HG03060 (cell line): Measurements from ENCODE around the gene SLC35F3.

ENCODE experiments used
- ATAC-seq: cut with Tn5 transposase; IDR thresholded peaks from one replicate; pipeline ENCODE4 v1.9.1; 2021; ENCODE audit warnings: low read depth, moderate number of reproducible peaks; ENCODE audit not compliant: unreplicated experiment

Gene SLC35F3

GRCh38 chr1:233965856-233966255, 61.4 kb downstream of the SLC35F3 start:
- ATAC-seq, result no peak

GRCh38 chr1:233971753-233972152, 67.3 kb downstream of the SLC35F3 start:
- no peak for ATAC-seq

DNA sequence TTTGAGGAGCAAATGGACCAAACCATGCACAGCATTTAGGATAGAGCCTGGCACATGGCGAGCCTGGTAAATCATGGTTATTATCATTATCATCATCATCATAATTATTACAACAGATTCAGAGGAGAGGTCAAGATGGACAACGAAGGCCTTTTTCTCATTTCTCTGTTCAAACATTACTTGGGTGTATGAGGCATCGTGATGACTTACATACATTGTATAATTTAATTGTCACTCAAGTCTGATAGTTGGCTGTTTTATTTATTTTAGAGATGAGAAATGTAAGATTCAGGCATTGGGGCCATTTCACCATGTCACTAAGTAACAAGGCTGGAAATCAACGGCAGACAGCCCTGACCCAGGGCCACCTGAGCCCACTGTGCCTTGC, 68.1 kb downstream of the SLC35F3 start:
- ATAC-seq, result no peak

GRCh38 chr1:233972951-233973635, 68.6 kb downstream of the SLC35F3 start:
- ATAC-seq, result no peak

DNA sequence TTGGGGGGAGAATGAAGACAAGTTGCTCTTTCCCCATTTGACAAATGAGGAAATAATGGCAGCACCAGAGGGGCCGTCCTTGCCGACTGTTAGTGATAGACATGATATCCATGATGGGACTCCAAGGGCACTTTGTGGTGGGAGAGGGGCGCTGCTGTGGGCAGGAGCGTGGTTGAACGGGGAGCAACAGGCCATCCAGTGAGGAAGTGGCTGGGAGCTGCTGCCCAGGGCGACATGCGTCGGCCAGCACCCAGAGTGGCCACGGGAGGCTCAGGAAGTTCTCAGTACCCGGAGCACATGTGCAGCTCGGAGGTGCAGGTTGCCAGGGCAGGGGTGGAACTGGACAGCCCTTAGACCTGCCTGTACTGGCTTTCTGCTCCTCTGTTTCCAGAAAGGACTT, 71.0 kb downstream of the SLC35F3 start:
- ATAC-seq, result no peak

- ATAC-seq, result no peak
These were observed 76.7 kb downstream of the SLC35F3 start for GRCh38 chr1:233981042-233981675.

GRCh38 chr1:233982827-233983518, 78.5 kb downstream of the SLC35F3 start:
- no peak for ATAC-seq

- ATAC-seq, result no peak
These were observed 79.3 kb downstream of the SLC35F3 start for GRCh38 chr1:233983811-233984210.

DNA sequence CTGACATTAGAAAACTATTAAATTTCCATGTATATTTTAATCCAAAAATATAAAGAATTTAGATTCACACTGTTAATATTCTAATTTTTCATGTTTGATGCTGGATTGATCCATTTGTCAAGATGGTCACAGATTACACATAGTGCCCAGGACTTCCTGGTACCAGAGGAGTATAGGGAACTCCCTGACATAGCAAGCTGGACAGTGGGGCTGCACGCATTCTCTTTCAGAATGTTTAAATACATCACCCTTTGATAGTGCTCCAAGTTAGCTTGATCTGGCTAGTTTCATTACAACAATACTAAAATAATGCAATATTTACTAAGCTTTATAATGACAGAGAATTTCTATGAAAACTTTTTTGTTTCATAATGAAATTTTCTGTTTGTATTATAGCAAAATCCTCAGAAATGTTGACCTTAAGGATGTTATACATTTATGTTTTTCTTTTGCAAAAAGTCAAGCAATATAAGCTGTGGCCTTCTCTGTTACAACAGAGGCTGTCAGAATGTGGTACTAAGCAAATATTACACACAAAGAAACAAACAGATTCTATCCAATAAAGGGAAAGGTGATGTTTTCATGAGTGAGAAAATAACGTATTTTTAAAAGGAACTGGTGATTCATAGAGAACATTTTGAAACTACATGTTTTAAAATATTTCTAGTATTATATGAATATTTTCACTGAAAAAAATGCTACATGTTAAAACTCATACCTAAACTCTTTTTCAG, 84.7 kb downstream of the SLC35F3 start:
- no peak for ATAC-seq

- no peak for ATAC-seq
These were observed 86.0 kb downstream of the SLC35F3 start for GRCh38 chr1:233990486-233990885.

DNA sequence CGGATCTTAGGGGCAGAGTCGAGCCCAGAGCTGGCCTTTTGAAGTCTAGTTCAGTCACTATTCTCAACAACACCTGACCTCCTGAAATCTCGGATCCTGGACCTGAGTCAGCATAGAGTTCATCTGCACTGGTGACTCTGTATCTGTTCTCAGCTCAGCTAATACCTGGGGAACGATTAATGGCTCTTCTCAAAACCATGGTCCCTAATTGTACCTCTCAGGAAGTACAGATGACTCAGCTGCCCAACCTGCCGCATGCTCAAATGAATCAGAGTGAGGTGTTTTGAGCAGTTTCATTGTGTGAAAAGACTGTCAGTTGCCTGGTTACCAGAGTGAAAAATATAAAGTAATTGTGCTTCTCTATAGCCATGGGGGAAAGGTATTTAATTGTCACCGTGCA, 89.2 kb downstream of the SLC35F3 start:
- no peak for ATAC-seq

GRCh38 chr1:233994112-233994511, 89.6 kb downstream of the SLC35F3 start:
- ATAC-seq, result no peak

DNA sequence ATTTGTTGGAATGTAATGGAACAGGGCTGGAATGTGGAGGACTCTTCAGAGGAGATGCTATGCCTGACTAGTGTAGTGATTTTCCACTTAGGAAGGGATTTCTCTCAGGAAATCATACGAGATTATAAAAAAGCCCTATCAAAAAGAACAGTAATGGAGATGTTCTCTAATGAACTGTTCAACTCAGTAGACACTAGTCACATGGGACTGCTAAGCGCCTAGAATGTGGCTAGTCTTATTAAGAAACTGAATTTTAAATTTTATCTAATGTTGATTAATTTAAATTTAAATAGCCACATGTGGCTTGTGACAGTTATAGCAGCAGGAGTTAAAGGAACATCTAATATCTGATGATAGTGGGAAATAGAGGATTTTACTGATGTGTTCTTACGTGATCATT, 94.0 kb downstream of the SLC35F3 start:
- no peak for ATAC-seq

DNA sequence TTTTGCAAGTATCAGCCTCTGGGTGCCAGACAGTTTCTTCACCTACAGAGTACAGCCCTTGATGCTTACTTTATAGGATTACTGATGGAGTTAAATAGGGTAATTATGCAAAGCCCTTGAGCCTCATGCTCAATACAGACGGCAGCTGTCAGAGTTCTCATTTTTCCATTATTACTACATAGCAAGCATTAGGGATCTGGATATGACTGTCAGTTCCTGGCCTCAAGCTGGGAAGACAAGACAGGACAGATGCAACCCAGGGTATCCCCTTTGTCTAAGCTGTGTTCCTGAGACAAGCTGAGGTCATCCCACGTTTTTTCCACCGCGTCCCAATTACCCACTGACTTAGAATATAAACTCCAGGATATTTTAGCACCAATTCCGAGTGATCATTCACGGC, 94.4 kb downstream of the SLC35F3 start:
- no peak for ATAC-seq

GRCh38 chr1:234000557-234001041, 96.1 kb downstream of the SLC35F3 start:
- no peak for ATAC-seq

DNA sequence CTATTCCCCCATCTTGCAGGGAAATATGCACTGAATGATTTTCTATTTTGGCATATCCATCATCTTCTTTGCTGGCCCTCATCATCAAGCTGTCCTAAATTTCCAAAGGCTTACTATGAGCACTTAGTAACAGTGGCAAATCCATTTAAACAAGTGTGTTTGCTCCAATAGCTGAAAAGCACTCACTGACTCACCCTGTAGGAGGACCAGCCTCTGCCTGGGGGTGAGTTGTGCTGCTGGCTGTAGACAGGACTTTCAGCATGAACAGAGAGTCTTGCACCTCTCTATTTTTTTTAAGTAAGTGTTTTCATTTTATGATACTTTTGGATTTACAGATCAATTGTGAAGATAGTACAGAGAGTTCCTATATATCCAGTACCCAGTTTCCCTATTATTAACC, 97.3 kb downstream of the SLC35F3 start:
- no peak for ATAC-seq

DNA sequence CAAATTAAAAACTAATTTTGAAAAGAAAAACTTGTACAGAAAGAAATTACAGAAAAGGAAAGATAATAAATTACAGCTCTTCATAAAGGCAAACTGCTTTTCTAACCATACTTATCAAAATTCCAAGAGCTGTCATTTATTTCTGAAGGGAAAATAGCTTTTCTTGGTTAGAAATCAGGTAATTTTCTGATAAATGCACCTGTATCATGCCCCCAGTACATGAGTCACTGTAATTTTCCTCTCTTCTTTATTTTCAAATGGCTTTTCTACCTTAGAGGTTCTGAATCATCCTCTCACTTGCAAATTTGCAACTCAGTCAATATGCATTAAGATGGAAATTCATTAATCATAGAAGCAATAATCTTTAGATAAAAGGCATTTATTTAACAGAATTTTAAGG, 100.1 kb downstream of the SLC35F3 start:
- ATAC-seq, result no peak

DNA sequence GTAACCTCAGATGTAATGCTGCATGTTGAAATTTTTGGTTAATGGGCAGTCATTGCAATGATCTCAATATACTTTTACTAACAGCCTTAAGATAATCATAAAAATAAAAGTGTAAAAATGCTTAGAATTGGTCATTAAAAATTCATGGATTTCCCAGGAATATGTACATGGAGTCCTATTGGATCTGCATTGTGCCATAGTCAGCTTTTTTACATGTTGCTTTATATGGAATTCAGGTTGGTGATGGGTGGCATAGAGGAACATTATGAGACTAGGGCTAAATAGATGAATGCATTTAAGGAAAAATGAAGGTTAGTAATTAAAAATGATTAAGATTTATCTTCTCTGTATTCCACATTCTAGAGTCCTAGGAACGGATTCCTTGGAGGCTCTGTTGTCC, 103.2 kb downstream of the SLC35F3 start:
- ATAC-seq, result no peak

DNA sequence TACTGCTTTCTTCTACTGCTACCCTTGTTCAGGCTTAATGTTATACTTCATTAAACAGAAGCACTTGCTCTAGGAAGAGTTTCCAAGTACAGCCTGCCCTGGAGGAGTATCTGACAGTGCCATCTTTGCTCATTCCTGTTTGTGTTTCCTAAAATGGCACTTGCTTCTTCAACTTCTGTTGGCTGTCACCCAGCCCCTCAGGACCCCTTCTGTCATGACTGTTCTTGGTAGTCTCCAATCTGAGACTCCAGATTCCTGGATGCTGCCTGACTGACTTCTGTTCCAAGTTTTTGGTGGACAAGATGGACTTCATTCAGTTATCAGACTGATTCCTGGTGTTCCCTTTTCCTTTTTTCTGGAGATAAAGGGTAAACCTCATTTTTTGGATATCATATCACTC, 104.1 kb downstream of the SLC35F3 start:
- no peak for ATAC-seq

DNA sequence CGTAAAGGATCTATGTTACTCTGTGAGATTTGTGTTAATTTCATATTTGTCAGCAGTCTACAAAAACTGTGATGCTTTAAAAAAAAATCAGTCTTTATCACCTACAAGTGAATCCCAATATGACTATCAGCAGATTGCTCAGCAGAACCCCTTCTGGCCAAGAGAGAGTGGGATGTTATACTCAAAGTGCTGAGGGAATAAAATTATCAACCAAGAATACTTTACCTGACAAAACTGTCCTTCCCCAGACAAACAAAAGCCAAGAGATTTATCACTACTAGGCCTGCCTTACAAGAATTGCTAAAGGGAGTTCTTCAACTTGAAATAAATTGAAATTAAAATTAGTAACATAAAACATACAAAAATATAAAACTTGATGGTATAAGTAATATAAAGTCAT, 105.2 kb downstream of the SLC35F3 start:
- no peak for ATAC-seq

DNA sequence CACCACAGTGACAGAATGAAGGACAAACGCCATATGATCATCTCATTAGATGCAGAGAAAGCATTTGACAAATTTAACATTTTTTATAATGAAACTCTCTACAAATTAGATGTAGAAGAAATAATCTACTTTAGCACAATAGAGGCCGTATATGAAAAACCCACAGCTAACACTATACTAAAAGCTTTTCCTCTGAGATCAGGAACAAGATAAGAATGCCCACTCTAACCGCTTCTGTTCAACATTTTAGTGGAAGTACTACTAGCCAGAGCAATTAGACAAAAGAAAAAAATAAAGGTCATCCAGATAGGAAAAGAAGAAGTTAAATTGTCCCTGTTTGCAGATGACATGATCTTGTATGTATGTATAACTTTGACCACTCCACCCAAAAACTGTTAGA, 109.7 kb downstream of the SLC35F3 start:
- no peak for ATAC-seq
